A549 (cell line): Measurements from ENCODE around the gene HMGN1. TPM values are rescaled to one million over a fixed set of nuclear protein-coding genes. Genes with fewer than 3 reads are reported as not detected.
A peak's percentile ranks its signal among the peaks of the same experiment; 100 is the strongest.

Source experiments
- ATAC-seq, 2 experiments: fragments of 200-7000 bp in 1 of 2; fragments of >200 bp in 1 of 2; cut with Nextera tagmentation in 1 of 2; cut with Tn5 transposase in 1 of 2; 3 replicates each; pipeline versions ENCODE4 v1.8.0 to v1.9.1; 2018 to 2020; ENCODE audit warnings: mild to moderate bottlenecking in 1 of 2, moderate library complexity in 1 of 2
- CTCF ChIA-PET: fragments of 300-600 bp; sonication (Branson Sonifier 250); formaldehyde crosslinking; extraction: SDS; loops from one replicate; lab custom pipeline; 2021; ENCODE audit warnings: antibody characterized with exemption, inconsistent platforms; lab: Yijun Ruan, JAX
- POLR2A ChIA-PET: fragments of 350-600 bp; formaldehyde crosslinking; extraction: SDS; loops from one replicate; lab custom pipeline; 2021; ENCODE audit warnings: antibody characterized with exemption, inconsistent platforms; lab: Yijun Ruan, JAX
- DNase-seq, 2 experiments: peaks; one replicate each; pipeline versions ENCODE4 v3.0.0 to v3.0.0-alpha.2; 2011 to 2016; ENCODE audit warnings: low read depth in 1 of 2, low spot score in 1 of 2
- FAIRE-seq: peaks from 2 replicates; lab custom pipeline; 2011; peaks lifted over from hg19 to GRCh38; lab: Jason Lieb, UNC
- H3K27ac ChIP-seq, 2 experiments: fragments of >200 bp; sonication (Bioruptor Twin); formaldehyde crosslinking; 3 replicates each; pipeline ENCODE4 v1.5.1; 2016 to 2017
- H3K4me1 ChIP-seq: fragments of >200 bp; sonication (Bioruptor Twin); formaldehyde crosslinking; 3 replicates; pipeline ENCODE4 v1.6.1; 2016
- H3K4me2 ChIP-seq: fragments of >200 bp; sonication (Bioruptor Twin); formaldehyde crosslinking; 3 replicates; pipeline ENCODE4 v1.6.1; 2016
- H3K4me3 ChIP-seq: fragments of >200 bp; sonication (Bioruptor Twin); formaldehyde crosslinking; 3 replicates; pipeline ENCODE4 v1.5.1; 2016
- H3K9me3 ChIP-seq: fragments of >200 bp; sonication (Bioruptor Twin); formaldehyde crosslinking; 3 replicates; pipeline ENCODE4 v1.6.1; 2016
- BCL3 ChIP-seq: fragments of >200 bp; sonication (Bioruptor Twin); formaldehyde crosslinking; IDR thresholded peaks from 3 replicates; pipeline ENCODE4 v1.6.1; 2016
- EHF ChIP-seq: fragments of 250-450 bp; sonication (Bioruptor Pico); IDR thresholded peaks from 2 replicates; pipeline ENCODE4 v1.5.0; 2020; ENCODE audit warnings: mild to moderate bottlenecking
- EP300 ChIP-seq, 2 experiments: fragments of >200 bp; sonication (Bioruptor Twin); formaldehyde crosslinking; IDR thresholded peaks; 2 replicates in 1 of 2; 3 replicates in 1 of 2; pipeline ENCODE4 v1.6.1; 2016 to 2017
- ESRRA ChIP-seq: fragments of 150-350 bp; IDR thresholded peaks from 2 replicates; pipeline ENCODE4 v1.6.1; 2014; ENCODE audit warnings: mild to moderate bottlenecking, low read length, borderline replicate concordance
- FOSL2 ChIP-seq, 2 experiments: fragments of 450-650 bp in 1 of 2; fragments of >200 bp in 1 of 2; sonication (Bioruptor Twin) in 1 of 2; formaldehyde crosslinking; IDR thresholded peaks; 2 replicates each; pipeline versions ENCODE4 v1.5.0 to v1.6.1; 2016 to 2020; ENCODE audit warnings: mild to moderate bottlenecking in 1 of 2, moderate library complexity in 1 of 2
- FOXS1 ChIP-seq: fragments of 250-450 bp; sonication (Bioruptor Pico); IDR thresholded peaks from 2 replicates; pipeline ENCODE4 v1.5.0; 2020; ENCODE audit warnings: mild to moderate bottlenecking, moderate library complexity
- HEYL ChIP-seq: fragments of 250-450 bp; sonication (Bioruptor Pico); IDR thresholded peaks from 2 replicates; pipeline ENCODE4 v1.8.0; 2021; ENCODE audit warnings: mild to moderate bottlenecking, moderate library complexity
- HMGXB4 ChIP-seq: fragments of 250-450 bp; sonication (Bioruptor Pico); IDR thresholded peaks from 2 replicates; pipeline ENCODE4 v1.5.0; 2021; ENCODE audit warnings: mild to moderate bottlenecking, moderate library complexity, borderline replicate concordance
- HOXB5 ChIP-seq: fragments of 250-450 bp; sonication (Bioruptor Pico); IDR thresholded peaks from 2 replicates; pipeline ENCODE4 v1.5.0; 2020; ENCODE audit warnings: mild to moderate bottlenecking, moderate library complexity
- JUN ChIP-seq, 2 experiments: fragments of >200 bp; sonication (Bioruptor Twin); formaldehyde crosslinking; IDR thresholded peaks; 2 replicates in 1 of 2; 3 replicates in 1 of 2; pipeline ENCODE4 v1.6.1; 2016 to 2017
- JUNB ChIP-seq: fragments of >200 bp; sonication (Bioruptor Twin); formaldehyde crosslinking; IDR thresholded peaks from 2 replicates; pipeline ENCODE4 v1.6.1; 2016
- KDM1A ChIP-seq: fragments of 200-600 bp; sonication (generic); IDR thresholded peaks from 2 replicates; pipeline ENCODE4 v1.6.1; 2016; ENCODE audit warnings: low read depth, mild to moderate bottlenecking
- MAZ ChIP-seq: fragments of 150-350 bp; IDR thresholded peaks from 2 replicates; pipeline ENCODE4 v1.6.1; 2014; ENCODE audit warnings: antibody characterized with exemption, low read depth, low read length, borderline replicate concordance
- NFE2L2 ChIP-seq: fragments of 150-350 bp; conservative IDR thresholded peaks from 2 replicates; pipeline ENCODE4 v1.6.1; 2014; ENCODE audit warnings: low read length
- RARB ChIP-seq: fragments of 250-450 bp; sonication (Bioruptor Pico); IDR thresholded peaks from 2 replicates; pipeline ENCODE4 v1.8.0; 2021; ENCODE audit warnings: mild to moderate bottlenecking, moderate library complexity
- RCOR1 ChIP-seq: fragments of 150-350 bp; IDR thresholded peaks from 2 replicates; pipeline ENCODE4 v1.6.1; 2014; ENCODE audit warnings: antibody characterized with exemption, low read length, low read depth
- ZC3H11A ChIP-seq: fragments of 450-650 bp; IDR thresholded peaks from 2 replicates; pipeline ENCODE4 v1.6.1; 2014; ENCODE audit warnings: antibody characterized with exemption, mild to moderate bottlenecking
- ZNF302 ChIP-seq: fragments of 250-450 bp; sonication (Bioruptor Pico); IDR thresholded peaks from 2 replicates; pipeline ENCODE4 v1.9.0; 2021; ENCODE audit warnings: inconsistent platforms, mild to moderate bottlenecking, moderate library complexity
- ZSCAN20 ChIP-seq: fragments of 250-450 bp; sonication (Bioruptor Pico); IDR thresholded peaks from 2 replicates; pipeline ENCODE4 v1.8.0; 2022; ENCODE audit warnings: mild to moderate bottlenecking, moderate library complexity
- WGBS: methylation state at CpG from one replicate; pipeline ENCODE4 v1.1.6; 2017; ENCODE audit errors: missing lambda C conversion rate; 5-methylcytosine and 5-hydroxymethylcytosine counted together
- polyA plus RNA-seq, 4 experiments: library from polyadenylated mRNA; depleted of rRNA in 3 of 4; stranded (reverse); fragments of >200 nt; fragmentation: RNase III in 1 of 4; extraction: RNeasy Plus Mini Kit Qiagen cat#74134 plus additional on column Dnase treatment in 1 of 4; gene quantifications; 2 replicates in 3 of 4; 3 replicates in 1 of 4; pipeline ENCODE4 v1.2.3, GENCODE V29; 2011 to 2017
- TF ChIP-seq, protein P1 (sequence below): IDR thresholded peaks from 2 replicates; pipeline ENCODE4 v1.6.1; 2012
- TF ChIP-seq, protein P2 (sequence below): IDR thresholded peaks from 2 replicates; pipeline ENCODE4 v1.6.1; 2012; ENCODE audit warnings: low read depth, borderline replicate concordance
- TF ChIP-seq, protein P3 (sequence below): IDR thresholded peaks from 2 replicates; pipeline ENCODE4 v1.6.1; 2012

The HMGN1 gene
- polyA plus RNA-seq, 2 of the 4 experiments (the other 2 are of a cell fraction) = 222 to 269 TPM

DNA sequence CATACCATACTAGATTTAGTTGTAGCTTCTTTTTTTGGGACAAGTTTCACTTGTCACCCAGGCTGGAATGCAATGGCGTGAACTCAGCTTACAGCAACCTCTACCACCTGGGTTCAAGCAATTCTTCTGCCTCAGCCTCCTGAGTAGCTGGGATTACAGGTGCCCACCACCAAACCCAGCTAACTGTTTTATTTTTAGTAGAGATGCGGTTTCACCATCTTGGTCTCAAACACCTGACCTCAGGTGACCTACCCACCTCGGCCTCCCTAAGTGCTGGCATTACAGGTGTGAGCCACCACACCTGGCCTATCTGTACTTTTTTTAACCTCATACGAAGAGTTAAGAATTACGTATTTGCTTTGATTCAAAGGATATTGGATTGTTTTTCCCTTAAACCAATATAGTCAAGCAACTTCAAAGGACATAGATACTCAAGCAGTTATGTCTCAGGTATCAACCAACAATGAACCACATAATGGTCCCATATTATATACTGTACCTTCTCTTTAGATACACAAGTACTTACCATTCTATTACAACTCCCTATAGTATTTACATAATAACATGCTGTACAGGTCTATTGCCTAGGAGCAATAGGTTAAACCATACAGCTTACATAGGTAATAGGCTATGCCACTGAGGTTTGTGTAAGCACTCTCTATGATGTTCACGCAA lies 7.5 kb downstream of the HMGN1 start:
- no peak for ATAC-seq
- TF ChIP-seq ZSCAN20 (CRISPR knock-in tag) (no peak), RCOR1 (no peak), HOXB5 (CRISPR knock-in tag) (no peak), EP300 (IDR thresholded peaks at IDR 0.05) (no peak), ZNF302 (CRISPR knock-in tag) (no peak), JUNB (no peak), NFE2L2 (no peak)
- H3K4me3 ChIP-seq = no peak overlapping the region
- no peak for FAIRE-seq
- no peaks in the 10 kb centered on the region for H3K9me3 ChIP-seq
- no peak overlapping the region for H3K27ac ChIP-seq
- ChIA-PET POLR2A (interaction anchor here (0.9 kb wide), 1 partner anchor 28 kb away, joined by 3 read pairs; the partner anchor contains the start of gene BRWD1), CTCF (no interaction called here)
- peaks cover 12% of the 10 kb centered on the region; the same call in 2 of the 3 replicates for H3K4me1 ChIP-seq
- no peak for DNase-seq
- WGBS = 97% methylated on average over 6 of the region's 6 CpGs
- no peak overlapping the region for H3K4me2 ChIP-seq

- Histone ChIP-seq H3K4me2 (no peak overlapping the region), H3K4me1 (peaks cover 5% of the 10 kb centered on the region; the same call in 1 of the 3 replicates), H3K9me3 (no peaks in the 10 kb centered on the region), H3K4me3 (no peak overlapping the region), H3K27ac (no peak overlapping the region)
- ATAC-seq (peak in 1 of 2 experiments; percentile 35; a peak in 3 of 6 replicates), FAIRE-seq (no peak), DNase-seq (no peak)
- TF ChIP-seq FOSL2 (IDR thresholded peaks at IDR 0.05) (no peak), FOSL2 (CRISPR knock-in tag; IDR thresholded peaks at IDR 0.05) (no peak), BCL3 (no peak), FOXS1 (CRISPR knock-in tag) (no peak), HMGXB4 (CRISPR knock-in tag) (no peak), ESRRA (no peak)
- CTCF ChIA-PET = no interaction called here
- POLR2A ChIA-PET = interaction anchor here (0.9 kb wide), 1 partner anchor 27 kb away, joined by 3 read pairs; the partner anchor contains the start of gene BRWD1
- WGBS = 94% methylated on average over 6 of the region's 6 CpGs
These were observed 8.2 kb downstream of the HMGN1 start for GRCh38 chr21:39340687-39341086.

DNA sequence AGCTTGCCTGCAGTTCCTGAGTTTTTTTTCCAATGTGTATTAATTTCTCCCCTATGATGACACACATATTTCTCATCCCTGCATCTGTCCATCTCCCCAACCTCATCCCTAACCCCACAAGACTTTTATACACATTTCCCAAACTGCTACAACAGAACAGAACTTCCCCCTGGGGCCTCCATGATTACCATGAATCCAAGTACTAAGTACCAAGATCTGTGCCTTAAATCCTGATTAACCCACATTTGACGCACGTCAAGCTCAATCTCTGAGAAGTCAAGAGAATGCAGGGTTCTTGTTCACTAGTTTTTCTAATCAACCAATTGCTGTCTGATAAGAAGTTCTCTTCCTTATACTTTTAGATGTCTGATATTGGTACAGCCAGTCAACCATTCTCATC lies 9.7 kb downstream of the HMGN1 start:
- no peaks in the 10 kb centered on the region for H3K4me1 ChIP-seq
- POLR2A ChIA-PET = no interaction called here
- no peak overlapping the region for H3K4me3 ChIP-seq
- no peaks in the 10 kb centered on the region for H3K9me3 ChIP-seq
- no peak overlapping the region for H3K4me2 ChIP-seq
- WGBS = 93% methylated on average over 2 of the region's 2 CpGs
- TF ChIP-seq, protein P1, sequence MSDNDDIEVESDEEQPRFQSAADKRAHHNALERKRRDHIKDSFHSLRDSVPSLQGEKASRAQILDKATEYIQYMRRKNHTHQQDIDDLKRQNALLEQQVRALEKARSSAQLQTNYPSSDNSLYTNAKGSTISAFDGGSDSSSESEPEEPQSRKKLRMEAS = no peak
- TF ChIP-seq JUN (IDR thresholded peaks at IDR 0.05) (no peak), EHF (CRISPR knock-in tag) (no peak), RARB (CRISPR knock-in tag) (no peak), MAZ (no peak), KDM1A (no peak), ZC3H11A (no peak), HEYL (CRISPR knock-in tag) (no peak)
- TF ChIP-seq, protein P2, sequence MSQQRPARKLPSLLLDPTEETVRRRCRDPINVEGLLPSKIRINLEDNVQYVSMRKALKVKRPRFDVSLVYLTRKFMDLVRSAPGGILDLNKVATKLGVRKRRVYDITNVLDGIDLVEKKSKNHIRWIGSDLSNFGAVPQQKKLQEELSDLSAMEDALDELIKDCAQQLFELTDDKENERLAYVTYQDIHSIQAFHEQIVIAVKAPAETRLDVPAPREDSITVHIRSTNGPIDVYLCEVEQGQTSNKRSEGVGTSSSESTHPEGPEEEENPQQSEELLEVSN = no peak
- TF ChIP-seq, protein P3, sequence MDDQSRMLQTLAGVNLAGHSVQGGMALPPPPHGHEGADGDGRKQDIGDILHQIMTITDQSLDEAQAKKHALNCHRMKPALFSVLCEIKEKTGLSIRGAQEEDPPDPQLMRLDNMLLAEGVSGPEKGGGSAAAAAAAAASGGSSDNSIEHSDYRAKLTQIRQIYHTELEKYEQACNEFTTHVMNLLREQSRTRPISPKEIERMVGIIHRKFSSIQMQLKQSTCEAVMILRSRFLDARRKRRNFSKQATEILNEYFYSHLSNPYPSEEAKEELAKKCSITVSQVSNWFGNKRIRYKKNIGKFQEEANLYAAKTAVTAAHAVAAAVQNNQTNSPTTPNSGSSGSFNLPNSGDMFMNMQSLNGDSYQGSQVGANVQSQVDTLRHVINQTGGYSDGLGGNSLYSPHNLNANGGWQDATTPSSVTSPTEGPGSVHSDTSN = no peak
- no peak overlapping the region for H3K27ac ChIP-seq
- FAIRE-seq (no peak), ATAC-seq (no peak), DNase-seq (no peak)
- CTCF ChIA-PET = no interaction called here
